Right lobe of liver (tissue), 6 donors: ENCODE data around the gene OR6F1. TPM values are rescaled to one million over a fixed set of nuclear protein-coding genes. Genes with fewer than 3 reads are reported as not detected.
"Not testable (repeated sequence)": the region's sequence is repeated elsewhere in the genome, so short reads cannot be mapped to it uniquely, and the experiment has no call there.

Experiments
- ATAC-seq, 4 donors: fragments of 200-7000 bp; cut with Tn5 transposase; one replicate each; pipeline ENCODE4 v1.9.1; 2020; ENCODE audit warnings: mild to moderate bottlenecking in 4 of 4, moderate library complexity in 4 of 4
- DNase-seq, 3 donors: peaks; one replicate each; pipeline ENCODE4 v3.0.0-alpha.2; 2020
- H3K27ac ChIP-seq, 3 donors: fragments of 200-600 bp; one replicate each; pipeline ENCODE4 v1.8.0; 2022
- H3K27me3 ChIP-seq, 2 donors: fragments of 200-600 bp; one replicate each; pipeline ENCODE4 v1.8.0; 2022
- H3K36me3 ChIP-seq, 4 donors: fragments of 200-600 bp; sonication (generic) in 1 of 4; one replicate each; pipeline versions ENCODE4 v1.5.1 to v1.8.0; 2017 to 2022; ENCODE audit warnings: control low read depth in 1 of 4
- H3K4me1 ChIP-seq, 4 donors: fragments of 200-600 bp; sonication (generic) in 1 of 4; one replicate each; pipeline versions ENCODE4 v1.5.1 to v1.8.0; 2017 to 2022; ENCODE audit warnings: control low read depth in 1 of 4
- H3K4me3 ChIP-seq, 3 donors: fragments of 200-600 bp; one replicate each; pipeline ENCODE4 v1.8.0; 2022
- H3K9me3 ChIP-seq, 4 donors: fragments of 200-600 bp; sonication (generic) in 1 of 4; one replicate each; pipeline versions ENCODE4 v1.5.1 to v1.8.0; 2017 to 2022; ENCODE audit warnings: control low read depth in 1 of 4
- CTCF ChIP-seq, 4 donors: fragments of 200-600 bp in 3 of 4; fragments of 450-650 bp in 1 of 4; IDR thresholded peaks; one replicate each; pipeline versions ENCODE4 v1.5.1 to v1.8.0; 2016 to 2022; ENCODE audit warnings: antibody characterized with exemption in 4 of 4, mild to moderate bottlenecking in 2 of 4
- POLR2A ChIP-seq: fragments of 450-650 bp; IDR thresholded peaks from one replicate; pipeline ENCODE4 v1.6.1; 2017; ENCODE audit warnings: antibody characterized with exemption, mild to moderate bottlenecking
- WGBS: methylation state at CpG from one replicate; pipeline ENCODE4 v1.1.6; 2018; ENCODE audit warnings: low coverage, low lambda C conversion rate; ENCODE audit not compliant: insufficient coverage; ENCODE audit errors: missing lambda C conversion rate; 5-methylcytosine and 5-hydroxymethylcytosine counted together
- intact Hi-C, 2 donors: fragments of 100-400 bp; cut with DNase I; formaldehyde crosslinking; loops; one replicate each; pipeline versions ENCODE4 v1.11.2 to v1.14.1; 2022
- total RNA-seq, 6 experiments: library from RNA; depleted of rRNA in 2 of 6; stranded (reverse); fragments of >200 nt in 2 of 6; fragmentation: NEBNext Ultra II Directional in 3 of 6; extraction: Animal tissue kit (Norgen Biotek cat#: 25700) in 3 of 6; gene quantifications; one replicate each; pipeline versions ENCODE4 v1.1.0 to v1.2.4, GENCODE V29; 2016 to 2023
- donor health status: DM: no; HTN: yes; CAD: no.
- donor health status: DM: no; HTN: no; CAD: no.
- donor health status: DM: no; HTN: no; CAD: no.
- donor health status: DM: no; HTN: yes; CAD: no.
- donor health status: DM: no; HTN: yes; CAD: no.

The OR6F1 gene
- total RNA-seq, 6 experiments from 2014 or later = not detected

GRCh38 chr1:247747616-247748015 is 31.2 kb upstream of the OR6F1 start:
- Histone ChIP-seq H3K4me1 (no peaks in the 10 kb centered on the region), H3K27ac (no peak overlapping the region), H3K9me3 (no peaks in the 10 kb centered on the region), H3K36me3 (no peaks in the 10 kb centered on the region), H3K4me3 (no peak overlapping the region), H3K27me3 (no peaks in the 10 kb centered on the region)
- TF ChIP-seq CTCF (IDR thresholded peaks at IDR 0.05) (no peak), POLR2A (no peak)
- 65% methylated on average over 7 of the region's 7 CpGs for WGBS
- ATAC-seq (no peak), DNase-seq (no peak)
- intact Hi-C loops = no loop called here

- WGBS = 38% methylated on average over 2 of the region's 3 CpGs
- Histone ChIP-seq H3K27me3 (no peaks in the 10 kb centered on the region), H3K27ac (no peak overlapping the region), H3K4me3 (no peak overlapping the region), H3K4me1 (no peaks in the 10 kb centered on the region), H3K36me3 (no peaks in the 10 kb centered on the region), H3K9me3 (no peaks in the 10 kb centered on the region)
- intact Hi-C loops = no loop called here
- DNase-seq (no peak), ATAC-seq (no peak)
- TF ChIP-seq POLR2A = no peak
- TF ChIP-seq CTCF (IDR thresholded peaks at IDR 0.05) = no peak
These were observed 30.0 kb upstream of the OR6F1 start for GRCh38 chr1:247746391-247746935.

- H3K4me3 ChIP-seq, H3K9me3 ChIP-seq, H3K27me3 ChIP-seq, intact Hi-C loops, ATAC-seq, H3K27ac ChIP-seq, H3K36me3 ChIP-seq, DNase-seq, H3K4me1 ChIP-seq: not testable (repeated sequence)
- WGBS = 40% methylated on average over 3 of the region's 3 CpGs
These were observed 25.8 kb upstream of the OR6F1 start for GRCh38 chr1:247742215-247742760.

GRCh38 chr1:247741756-247742155 is 25.3 kb upstream of the OR6F1 start:
- intact Hi-C loops = no loop called here
- no peak for ATAC-seq
- no peaks in the 10 kb centered on the region for H3K36me3 ChIP-seq
- no peaks in the 10 kb centered on the region for H3K9me3 ChIP-seq
- H3K27me3 ChIP-seq = no peaks in the 10 kb centered on the region
- DNase-seq = no peak
- no peaks in the 10 kb centered on the region for H3K4me1 ChIP-seq
- 40% methylated on average over 5 of the region's 5 CpGs for WGBS
- H3K4me3 ChIP-seq = no peak overlapping the region
- TF ChIP-seq POLR2A (no peak), CTCF (IDR thresholded peaks at IDR 0.05) (no peak)
- no peak overlapping the region for H3K27ac ChIP-seq

- intact Hi-C loops = no loop called here
- DNase-seq (no peak), ATAC-seq (no peak)
- no peaks in the 10 kb centered on the region for H3K4me1 ChIP-seq
- H3K36me3 ChIP-seq = no peaks in the 10 kb centered on the region
- H3K9me3 ChIP-seq = no peaks in the 10 kb centered on the region
- WGBS = 59% methylated on average over 2 of the region's 2 CpGs
- TF ChIP-seq POLR2A (no peak), CTCF (IDR thresholded peaks at IDR 0.05) (no peak)
- no peak overlapping the region for H3K27ac ChIP-seq
- H3K4me3 ChIP-seq = no peak overlapping the region
- H3K27me3 ChIP-seq = no peaks in the 10 kb centered on the region
These were observed 24.3 kb upstream of the OR6F1 start for GRCh38 chr1:247740721-247741120.
